Liver (tissue), 9 donors: Measurements from ENCODE around the gene ZBTB38. TPM values are rescaled to one million over a fixed set of nuclear protein-coding genes. Genes with fewer than 3 reads are reported as not detected.

Source experiments
- DNase-seq: peaks from one replicate; pipeline ENCODE4 v3.0.0-alpha.2; 2017; ENCODE audit warnings: low spot score
- H3K27ac ChIP-seq, 2 donors: one replicate each; pipeline ENCODE4 v1.7.0; 2013; ENCODE audit warnings: inconsistent platforms in 2 of 2, low read length in 2 of 2, control low read depth in 1 of 2, low read depth in 1 of 2, mild to moderate bottlenecking in 1 of 2
- H3K27me3 ChIP-seq, 4 donors: one replicate each; pipeline versions ENCODE4 v1.6.1 to v1.7.0; 2013; ENCODE audit warnings: low read length in 3 of 4, inconsistent platforms in 1 of 4, mild to moderate bottlenecking in 1 of 4, moderate library complexity in 1 of 4; ENCODE audit not compliant: control insufficient read depth in 4 of 4, insufficient read depth in 4 of 4
- H3K36me3 ChIP-seq, 4 donors: one replicate each; pipeline versions ENCODE4 v1.6.1 to v1.7.0; 2013; ENCODE audit warnings: low read length in 3 of 4, mild to moderate bottlenecking in 3 of 4, low read depth in 1 of 4, moderate library complexity in 1 of 4; ENCODE audit not compliant: control insufficient read depth in 4 of 4, insufficient read depth in 3 of 4
- H3K4me1 ChIP-seq, 4 donors: one replicate each; pipeline versions ENCODE4 v1.6.1 to v1.7.0; 2013; ENCODE audit warnings: low read length in 3 of 4, mild to moderate bottlenecking in 3 of 4, moderate library complexity in 1 of 4; ENCODE audit not compliant: control insufficient read depth in 4 of 4, insufficient read depth in 4 of 4
- H3K4me3 ChIP-seq, 3 donors: one replicate each; pipeline versions ENCODE4 v1.6.1 to v1.7.0; 2013; ENCODE audit warnings: low read length in 3 of 3, control low read depth in 1 of 3, low read depth in 1 of 3, mild to moderate bottlenecking in 1 of 3
- H3K9ac ChIP-seq, 2 donors: one replicate each; pipeline ENCODE4 v1.7.0; 2013; ENCODE audit warnings: low read length in 2 of 2, mild to moderate bottlenecking in 2 of 2, moderate library complexity in 2 of 2, control low read depth in 1 of 2, low read depth in 1 of 2
- H3K9me3 ChIP-seq, 4 donors: one replicate each; pipeline versions ENCODE4 v1.6.1 to v1.7.0; 2013; ENCODE audit warnings: low read length in 3 of 4; ENCODE audit not compliant: control insufficient read depth in 4 of 4
- FOXA1 ChIP-seq: IDR thresholded peaks from 2 replicates; pipeline ENCODE4 v1.6.1; 2016; ENCODE audit warnings: antibody characterized with exemption
- GABPA ChIP-seq, 2 donors: IDR thresholded peaks in 1 of 2; conservative IDR thresholded peaks in 1 of 2; 2 replicates each; pipeline ENCODE4 v1.6.1; 2016; ENCODE audit warnings: antibody characterized with exemption in 2 of 2, mild to moderate bottlenecking in 1 of 2, moderate library complexity in 1 of 2
- JUND ChIP-seq, 2 donors: IDR thresholded peaks; 2 replicates each; pipeline ENCODE4 v1.6.1; 2016; ENCODE audit warnings: antibody characterized with exemption in 2 of 2
- NR2F2 ChIP-seq: IDR thresholded peaks from 2 replicates; pipeline ENCODE4 v1.6.1; 2016; ENCODE audit warnings: antibody characterized with exemption
- RXRA ChIP-seq, 2 donors: IDR thresholded peaks; 2 replicates each; pipeline ENCODE4 v1.6.1; 2017 to 2018; ENCODE audit warnings: antibody characterized with exemption in 2 of 2, mild to moderate bottlenecking in 1 of 2
- SP1 ChIP-seq: IDR thresholded peaks from 2 replicates; pipeline ENCODE4 v1.6.1; 2018; ENCODE audit warnings: antibody characterized with exemption, mild to moderate bottlenecking
- TAF1 ChIP-seq: conservative IDR thresholded peaks from 2 replicates; pipeline ENCODE4 v1.6.1; 2016; ENCODE audit warnings: antibody characterized with exemption, mild to moderate bottlenecking
- YY1 ChIP-seq: IDR thresholded peaks from 2 replicates; pipeline ENCODE4 v1.6.1; 2016; ENCODE audit warnings: antibody characterized with exemption, mild to moderate bottlenecking
- ZBTB33 ChIP-seq: IDR thresholded peaks from 2 replicates; pipeline ENCODE4 v1.6.1; 2016; ENCODE audit warnings: antibody characterized with exemption
- WGBS: extraction: QIAGEN DNeasy Blood & Tissue Kit; methylation state at CpG from one replicate; pipeline ENCODE4 v1.1.7; 2013; 5-methylcytosine and 5-hydroxymethylcytosine counted together
- polyA plus RNA-seq, 2 donors: library from polyadenylated mRNA; stranded (reverse) in 1 of 2; unstranded in 1 of 2; fragments of 200-250 nt in 1 of 2; fragments of >200 nt in 1 of 2; fragmentation: Nextera tagmentation in 1 of 2; extraction: Ambion mirVana in 1 of 2; gene quantifications; one replicate each; pipeline versions ENCODE4 v1.2.1 to v1.2.3, GENCODE V29; 2013 to 2015
- total RNA-seq, 2 donors: library from RNA; depleted of rRNA; stranded (reverse); fragments of >200 nt; gene quantifications; one replicate each; pipeline ENCODE4 v1.2.3, GENCODE V29; 2014
- TF ChIP-seq, protein P1 (sequence below): IDR thresholded peaks from 2 replicates; pipeline ENCODE4 v1.6.1; 2016; ENCODE audit warnings: antibody characterized with exemption, mild to moderate bottlenecking
- TF ChIP-seq, protein P2 (sequence below): IDR thresholded peaks from 2 replicates; pipeline ENCODE4 v1.6.1; 2016; ENCODE audit warnings: antibody characterized with exemption
- TF ChIP-seq, protein P3 (sequence below): fragments of 150-350 bp; IDR thresholded peaks from 2 replicates; pipeline ENCODE4 v1.5.1; 2017; ENCODE audit warnings: improper control_type of control experiment, low read depth, low read length; ENCODE audit not compliant: missing input control
- donor health status: healthy.
- donor health status: healthy.
- donor health status: healthy.
- donor health status: healthy.
- donor health status: healthy.

ZBTB38 gene
- total and polyA plus RNA-seq, 4 donors, result 9.5 to 57.3 (median 19.5) TPM

DNA sequence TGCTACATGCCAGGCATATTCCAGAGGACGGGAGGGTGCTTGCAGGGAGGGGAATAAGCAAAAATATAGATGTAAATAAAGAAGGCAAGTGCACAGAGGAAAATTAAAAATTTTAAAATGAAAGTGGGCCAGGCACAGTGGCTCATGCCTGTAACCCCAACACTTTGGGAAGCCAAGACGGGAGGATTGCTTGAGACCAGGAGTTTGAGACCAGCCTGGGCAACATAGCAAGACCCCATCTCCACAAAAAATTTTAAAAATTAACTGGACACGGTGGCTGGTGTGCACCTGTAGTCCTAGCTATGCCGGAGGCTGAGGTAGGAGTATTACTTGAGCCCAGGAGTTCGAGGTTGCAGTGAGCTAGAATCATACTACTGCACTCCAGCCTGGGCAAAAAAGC is 22.4 kb downstream of the ZBTB38 start:
- no peak for TF ChIP-seq SP1
- TF ChIP-seq GABPA (IDR thresholded peaks at IDR 0.05 in 1 of 2, conservative IDR thresholded peaks at IDR 0.05 in 1 of 2), result no peak
- TF ChIP-seq JUND (IDR thresholded peaks at IDR 0.05), result no peak
- TF ChIP-seq, protein P1, sequence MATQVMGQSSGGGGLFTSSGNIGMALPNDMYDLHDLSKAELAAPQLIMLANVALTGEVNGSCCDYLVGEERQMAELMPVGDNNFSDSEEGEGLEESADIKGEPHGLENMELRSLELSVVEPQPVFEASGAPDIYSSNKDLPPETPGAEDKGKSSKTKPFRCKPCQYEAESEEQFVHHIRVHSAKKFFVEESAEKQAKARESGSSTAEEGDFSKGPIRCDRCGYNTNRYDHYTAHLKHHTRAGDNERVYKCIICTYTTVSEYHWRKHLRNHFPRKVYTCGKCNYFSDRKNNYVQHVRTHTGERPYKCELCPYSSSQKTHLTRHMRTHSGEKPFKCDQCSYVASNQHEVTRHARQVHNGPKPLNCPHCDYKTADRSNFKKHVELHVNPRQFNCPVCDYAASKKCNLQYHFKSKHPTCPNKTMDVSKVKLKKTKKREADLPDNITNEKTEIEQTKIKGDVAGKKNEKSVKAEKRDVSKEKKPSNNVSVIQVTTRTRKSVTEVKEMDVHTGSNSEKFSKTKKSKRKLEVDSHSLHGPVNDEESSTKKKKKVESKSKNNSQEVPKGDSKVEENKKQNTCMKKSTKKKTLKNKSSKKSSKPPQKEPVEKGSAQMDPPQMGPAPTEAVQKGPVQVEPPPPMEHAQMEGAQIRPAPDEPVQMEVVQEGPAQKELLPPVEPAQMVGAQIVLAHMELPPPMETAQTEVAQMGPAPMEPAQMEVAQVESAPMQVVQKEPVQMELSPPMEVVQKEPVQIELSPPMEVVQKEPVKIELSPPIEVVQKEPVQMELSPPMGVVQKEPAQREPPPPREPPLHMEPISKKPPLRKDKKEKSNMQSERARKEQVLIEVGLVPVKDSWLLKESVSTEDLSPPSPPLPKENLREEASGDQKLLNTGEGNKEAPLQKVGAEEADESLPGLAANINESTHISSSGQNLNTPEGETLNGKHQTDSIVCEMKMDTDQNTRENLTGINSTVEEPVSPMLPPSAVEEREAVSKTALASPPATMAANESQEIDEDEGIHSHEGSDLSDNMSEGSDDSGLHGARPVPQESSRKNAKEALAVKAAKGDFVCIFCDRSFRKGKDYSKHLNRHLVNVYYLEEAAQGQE, result no peak
- TF ChIP-seq, protein P2, sequence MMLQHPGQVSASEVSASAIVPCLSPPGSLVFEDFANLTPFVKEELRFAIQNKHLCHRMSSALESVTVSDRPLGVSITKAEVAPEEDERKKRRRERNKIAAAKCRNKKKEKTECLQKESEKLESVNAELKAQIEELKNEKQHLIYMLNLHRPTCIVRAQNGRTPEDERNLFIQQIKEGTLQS, result no peak
- Histone ChIP-seq H3K27ac (no peak overlapping the region), H3K4me3 (no peak overlapping the region), H3K36me3 (no peaks in the 10 kb centered on the region), H3K27me3 (no peaks in the 10 kb centered on the region), H3K9me3 (no peaks in the 10 kb centered on the region), H3K4me1 (peaks cover 2 to 10% (median 8%) of the 10 kb centered on the region in 4 donors), H3K9ac (no peak overlapping the region)
- no peak for DNase-seq
- 96% methylated on average over 5 of the region's 5 CpGs for WGBS

- Histone ChIP-seq H3K4me3 (no peak overlapping the region), H3K9me3 (peaks cover 0 to under 1% (median 0%) of the 10 kb centered on the region in 4 donors), H3K27ac (no peak overlapping the region), H3K9ac (no peak overlapping the region), H3K27me3 (no peaks in the 10 kb centered on the region), H3K36me3 (peaks cover 0 to under 1% (median 0%) of the 10 kb centered on the region in 4 donors), H3K4me1 (peaks cover 2 to 10% (median 8%) of the 10 kb centered on the region in 4 donors)
- TF ChIP-seq RXRA (IDR thresholded peaks at IDR 0.05), result peak; percentile 10 to 61
- no peak for TF ChIP-seq FOXA1
- 74% methylated on average over 4 of the region's 4 CpGs for WGBS
- DNase-seq, result no peak
These were observed 23.1 kb downstream of the ZBTB38 start for GRCh38 chr3:141391298-141391990.

DNA sequence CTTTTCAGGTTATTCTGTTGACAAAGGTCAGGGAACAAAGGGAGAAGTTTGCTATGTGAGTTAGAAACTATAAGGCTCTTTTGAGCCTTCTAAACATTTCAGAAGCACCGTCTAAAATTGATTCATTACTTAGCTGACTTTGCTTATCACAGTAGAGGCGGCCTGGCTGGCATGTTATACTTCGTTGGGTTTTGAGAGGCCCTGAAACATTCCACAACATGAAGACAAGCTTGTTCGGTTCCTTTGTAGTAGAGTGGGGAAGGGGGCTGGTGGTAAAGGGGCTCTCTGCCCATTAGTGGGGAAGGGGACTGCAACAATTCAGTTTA is 23.6 kb downstream of the ZBTB38 start:
- WGBS, result 92% methylated on average over 4 of the region's 4 CpGs
- no peak for DNase-seq
- H3K36me3 ChIP-seq, result peaks cover 0 to 5% (median 0%) of the 10 kb centered on the region in 4 donors
- H3K9ac ChIP-seq, result no peak overlapping the region
- TF ChIP-seq ZBTB33 (no peak), YY1 (no peak), TAF1 (no peak), SP1 (no peak), JUND (IDR thresholded peaks at IDR 0.05) (no peak), NR2F2 (no peak)
- TF ChIP-seq, protein P2, result no peak
- TF ChIP-seq, protein P3, sequence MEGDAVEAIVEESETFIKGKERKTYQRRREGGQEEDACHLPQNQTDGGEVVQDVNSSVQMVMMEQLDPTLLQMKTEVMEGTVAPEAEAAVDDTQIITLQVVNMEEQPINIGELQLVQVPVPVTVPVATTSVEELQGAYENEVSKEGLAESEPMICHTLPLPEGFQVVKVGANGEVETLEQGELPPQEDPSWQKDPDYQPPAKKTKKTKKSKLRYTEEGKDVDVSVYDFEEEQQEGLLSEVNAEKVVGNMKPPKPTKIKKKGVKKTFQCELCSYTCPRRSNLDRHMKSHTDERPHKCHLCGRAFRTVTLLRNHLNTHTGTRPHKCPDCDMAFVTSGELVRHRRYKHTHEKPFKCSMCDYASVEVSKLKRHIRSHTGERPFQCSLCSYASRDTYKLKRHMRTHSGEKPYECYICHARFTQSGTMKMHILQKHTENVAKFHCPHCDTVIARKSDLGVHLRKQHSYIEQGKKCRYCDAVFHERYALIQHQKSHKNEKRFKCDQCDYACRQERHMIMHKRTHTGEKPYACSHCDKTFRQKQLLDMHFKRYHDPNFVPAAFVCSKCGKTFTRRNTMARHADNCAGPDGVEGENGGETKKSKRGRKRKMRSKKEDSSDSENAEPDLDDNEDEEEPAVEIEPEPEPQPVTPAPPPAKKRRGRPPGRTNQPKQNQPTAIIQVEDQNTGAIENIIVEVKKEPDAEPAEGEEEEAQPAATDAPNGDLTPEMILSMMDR, result no peak
- no peak overlapping the region for H3K4me3 ChIP-seq
- peaks cover 0 to 3% (median 0%) of the 10 kb centered on the region in 4 donors for H3K9me3 ChIP-seq
- peaks cover 2 to 10% (median 8%) of the 10 kb centered on the region in 4 donors for H3K4me1 ChIP-seq
- no peak overlapping the region for H3K27ac ChIP-seq
- no peaks in the 10 kb centered on the region for H3K27me3 ChIP-seq
